ENCODE results near the gene PGM1. TPM values are rescaled to one million over a fixed set of nuclear protein-coding genes. Genes with fewer than 3 reads are reported as not detected.

Gene PGM1
- total and polyA plus RNA-seq, 2 donors (not counting 3 experiments of a cell fraction or from before 2014, with no cell fraction given) = 9.3 to 21.0 TPM

DNA sequence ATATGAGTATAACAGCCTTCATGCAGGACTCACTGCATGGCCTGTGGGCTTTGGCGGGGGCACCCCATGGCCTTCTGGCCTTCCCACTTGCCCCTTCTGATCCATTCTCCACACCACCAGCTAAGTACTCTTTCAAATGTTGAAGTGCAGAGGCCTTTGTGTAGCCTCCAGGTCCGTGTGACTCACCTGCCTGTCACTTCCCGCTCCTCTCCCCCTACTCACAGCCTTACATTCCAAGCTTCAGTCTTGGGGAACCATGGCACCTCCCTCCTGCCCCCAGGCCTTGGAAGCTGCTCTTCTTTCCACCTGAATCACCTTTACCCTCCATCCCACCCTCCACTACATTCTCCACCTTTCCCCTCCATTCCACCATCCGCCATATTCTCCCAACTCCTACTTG, 69.6 kb downstream of the PGM1 start:
- H3K27me3 ChIP-seq (ENCODE audit: control insufficient read depth in 2 of 2, insufficient read depth in 2 of 2, low read length in 2 of 2) = no peaks in the 10 kb centered on the region
- H4K20me1 ChIP-seq (replicated peaks; ENCODE audit: control insufficient read depth, extremely low read depth, insufficient read depth, low read length) = no peaks in the 10 kb centered on the region
- H3K4me1 ChIP-seq (ENCODE audit: control insufficient read depth, extremely low read depth, insufficient read depth, low read length) = peaks cover 12% of the 10 kb centered on the region
- no peaks in the 10 kb centered on the region for H3K79me2 ChIP-seq (ENCODE audit: control insufficient read depth, insufficient read depth, low read length)
- no peak overlapping the region for H3K27ac ChIP-seq (ENCODE audit: insufficient read depth, low read depth, low read length)
- dilution Hi-C loops (cut with MboI; ENCODE audit: extremely low pct_ligation_motif_present, low sequenced_read_pairs) (loop anchor here (25.0 kb wide), 1 partner anchor 574 kb away; no protein-coding TSS in a partner anchor), intact Hi-C loops (cut with micrococcal nuclease) (no loop called here)
- FAIRE-seq = peak; percentile 33
- no peaks in the 10 kb centered on the region for H3K9me1 ChIP-seq (replicated peaks; ENCODE audit: control insufficient read depth, extremely low read depth, insufficient read depth, low read length)
- no peaks in the 10 kb centered on the region for H3K36me3 ChIP-seq (ENCODE audit: control insufficient read depth in 2 of 2, extremely low read depth in 1 of 2, insufficient read depth in 2 of 2, low read length in 2 of 2)
- H3K4me2 ChIP-seq (ENCODE audit: insufficient read depth, low read length) = no peak overlapping the region
- ChIA-PET POLR2A (no interaction called here), CTCF (interaction anchor here (1.1 to 2.2 kb wide), 4 partner anchors 10 to 584 kb away, joined by 4 to 9 read pairs (median 6); no protein-coding TSS in a partner anchor)
- no peak overlapping the region for H2AFZ ChIP-seq (ENCODE audit: low read depth, low read length)
- no TSS peak for BruUV-seq (replicated peaks)
- H3K9me3 ChIP-seq (replicated peaks; ENCODE audit: control insufficient read depth, insufficient read depth, low read length) = no peaks in the 10 kb centered on the region
- TF ChIP-seq, protein P1, sequence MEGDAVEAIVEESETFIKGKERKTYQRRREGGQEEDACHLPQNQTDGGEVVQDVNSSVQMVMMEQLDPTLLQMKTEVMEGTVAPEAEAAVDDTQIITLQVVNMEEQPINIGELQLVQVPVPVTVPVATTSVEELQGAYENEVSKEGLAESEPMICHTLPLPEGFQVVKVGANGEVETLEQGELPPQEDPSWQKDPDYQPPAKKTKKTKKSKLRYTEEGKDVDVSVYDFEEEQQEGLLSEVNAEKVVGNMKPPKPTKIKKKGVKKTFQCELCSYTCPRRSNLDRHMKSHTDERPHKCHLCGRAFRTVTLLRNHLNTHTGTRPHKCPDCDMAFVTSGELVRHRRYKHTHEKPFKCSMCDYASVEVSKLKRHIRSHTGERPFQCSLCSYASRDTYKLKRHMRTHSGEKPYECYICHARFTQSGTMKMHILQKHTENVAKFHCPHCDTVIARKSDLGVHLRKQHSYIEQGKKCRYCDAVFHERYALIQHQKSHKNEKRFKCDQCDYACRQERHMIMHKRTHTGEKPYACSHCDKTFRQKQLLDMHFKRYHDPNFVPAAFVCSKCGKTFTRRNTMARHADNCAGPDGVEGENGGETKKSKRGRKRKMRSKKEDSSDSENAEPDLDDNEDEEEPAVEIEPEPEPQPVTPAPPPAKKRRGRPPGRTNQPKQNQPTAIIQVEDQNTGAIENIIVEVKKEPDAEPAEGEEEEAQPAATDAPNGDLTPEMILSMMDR (IDR thresholded peaks at IDR 0.05; ENCODE audit: extremely low read depth in 1 of 2, insufficient read depth in 1 of 2, low read depth in 1 of 2, low read length in 2 of 2) = no peak
- TF ChIP-seq, protein P2, sequence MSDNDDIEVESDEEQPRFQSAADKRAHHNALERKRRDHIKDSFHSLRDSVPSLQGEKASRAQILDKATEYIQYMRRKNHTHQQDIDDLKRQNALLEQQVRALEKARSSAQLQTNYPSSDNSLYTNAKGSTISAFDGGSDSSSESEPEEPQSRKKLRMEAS (IDR thresholded peaks at IDR 0.05; ENCODE audit: insufficient read depth, insufficient read length) = no peak
- TF ChIP-seq FOS (IDR thresholded peaks at IDR 0.05; ENCODE audit: borderline replicate concordance, insufficient read depth, low read length) (peak; percentile 63), POLR2A (IDR thresholded peaks at IDR 0.05; ENCODE audit: low read depth, low read length) (no peak)
- H3K4me3 ChIP-seq (replicated peaks in 1 of 3; ENCODE audit: insufficient read depth in 1 of 3, low read depth in 1 of 3, low read length in 3 of 3) = no peak overlapping the region
- DNase-seq (ENCODE audit: low read depth, low spot score) = no peak
- H3K9ac ChIP-seq (replicated peaks; ENCODE audit: extremely low read depth, insufficient read depth, low read length) = no peak overlapping the region

DNA sequence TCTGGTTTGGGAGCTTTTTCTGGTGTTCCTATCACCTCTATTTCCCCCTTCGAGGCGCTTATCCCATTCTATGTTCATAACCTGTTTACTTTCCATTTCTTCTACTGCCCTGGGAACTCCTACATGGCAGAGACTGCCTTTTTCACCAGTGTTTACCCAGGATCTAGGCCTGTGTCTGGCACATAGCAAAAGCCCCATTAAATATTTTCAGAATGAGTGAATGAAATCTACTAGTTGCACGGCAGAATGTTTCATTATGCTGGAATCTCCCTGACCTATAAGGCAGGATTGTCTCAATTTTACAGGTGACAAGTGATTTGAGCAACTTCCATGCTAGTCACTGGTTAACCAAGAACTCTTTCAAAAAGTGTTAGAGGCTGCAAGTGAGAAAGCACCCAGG, 70.1 kb downstream of the PGM1 start:
- Histone ChIP-seq H3K4me2 (ENCODE audit: insufficient read depth, low read length) (no peak overlapping the region), H3K4me1 (ENCODE audit: control insufficient read depth, extremely low read depth, insufficient read depth, low read length) (peaks cover 12% of the 10 kb centered on the region), H3K4me3 (replicated peaks in 1 of 3; ENCODE audit: insufficient read depth in 1 of 3, low read depth in 1 of 3, low read length in 3 of 3) (no peak overlapping the region), H3K9me1 (replicated peaks; ENCODE audit: control insufficient read depth, extremely low read depth, insufficient read depth, low read length) (no peaks in the 10 kb centered on the region), H3K36me3 (ENCODE audit: control insufficient read depth in 2 of 2, extremely low read depth in 1 of 2, insufficient read depth in 2 of 2, low read length in 2 of 2) (no peaks in the 10 kb centered on the region), H3K27me3 (ENCODE audit: control insufficient read depth in 2 of 2, insufficient read depth in 2 of 2, low read length in 2 of 2) (no peaks in the 10 kb centered on the region), H3K27ac (ENCODE audit: insufficient read depth, low read depth, low read length) (no peak overlapping the region), H4K20me1 (replicated peaks; ENCODE audit: control insufficient read depth, extremely low read depth, insufficient read depth, low read length) (no peaks in the 10 kb centered on the region), H3K79me2 (ENCODE audit: control insufficient read depth, insufficient read depth, low read length) (no peaks in the 10 kb centered on the region), H2AFZ (ENCODE audit: low read depth, low read length) (no peak overlapping the region), H3K9ac (replicated peaks; ENCODE audit: extremely low read depth, insufficient read depth, low read length) (no peak overlapping the region), H3K9me3 (replicated peaks; ENCODE audit: control insufficient read depth, insufficient read depth, low read length) (no peaks in the 10 kb centered on the region)
- DNase-seq (ENCODE audit: low read depth, low spot score) (no peak), FAIRE-seq (no peak)
- no TSS peak for BruUV-seq (replicated peaks)
- CTCF ChIA-PET = interaction anchor here (1.9 to 2.2 kb wide), 3 partner anchors 11 to 583 kb away, joined by 6 to 9 read pairs (median 8); no protein-coding TSS in a partner anchor
- POLR2A ChIA-PET = no interaction called here
- dilution Hi-C loops (cut with MboI; ENCODE audit: extremely low pct_ligation_motif_present, low sequenced_read_pairs) (loop anchor here (25.0 kb wide), 1 partner anchor 574 kb away; no protein-coding TSS in a partner anchor), intact Hi-C loops (cut with micrococcal nuclease) (no loop called here)
- TF ChIP-seq, protein P1 (IDR thresholded peaks at IDR 0.05; ENCODE audit: extremely low read depth in 1 of 2, insufficient read depth in 1 of 2, low read depth in 1 of 2, low read length in 2 of 2) = no peak
- TF ChIP-seq MYC (IDR thresholded peaks at IDR 0.05; ENCODE audit: low read depth, low read length) (no peak), FOS (IDR thresholded peaks at IDR 0.05; ENCODE audit: borderline replicate concordance, insufficient read depth, low read length) (no peak), JUN (IDR thresholded peaks at IDR 0.05; ENCODE audit: borderline replicate concordance, insufficient read depth, insufficient read length, low read depth) (no peak), GATA2 (IDR thresholded peaks at IDR 0.05; ENCODE audit: insufficient read depth, insufficient read length, low read depth, low read length) (no peak)

All from endothelial cell of umbilical vein (primary cell).